DND-41 (cell line): Measurements from ENCODE around the gene LCA5L.

Source experiments
- ATAC-seq: fragments of 200-7000 bp; cut with Tn5 transposase; 3 replicates; pipeline ENCODE4 v1.9.1; 2021; ENCODE audit warnings: low read depth; ENCODE audit not compliant: insufficient read depth
- DNase-seq: peaks from one replicate; pipeline ENCODE4 v3.0.0-alpha.2; 2020
- H2AFZ ChIP-seq: 2 replicates; pipeline ENCODE4 v1.6.0; 2012; ENCODE audit warnings: low read depth, low read length
- H3K27ac ChIP-seq: 2 replicates; pipeline ENCODE4 v1.5.1; 2012; ENCODE audit warnings: low read length, inconsistent platforms
- H3K27me3 ChIP-seq: fragments of 200-600 bp; sonication (generic); 2 replicates; pipeline ENCODE4 v1.6.0; 2012; ENCODE audit warnings: low read length, mild to moderate bottlenecking, inconsistent platforms; ENCODE audit not compliant: insufficient read depth, poor library complexity
- H3K36me3 ChIP-seq: 2 replicates; pipeline ENCODE4 v1.5.1; 2012; ENCODE audit warnings: low read length, inconsistent platforms; ENCODE audit not compliant: insufficient read depth
- H3K4me1 ChIP-seq: 2 replicates; pipeline ENCODE4 v1.5.1; 2012; ENCODE audit warnings: mild to moderate bottlenecking, low read length; ENCODE audit not compliant: insufficient read depth
- H3K4me2 ChIP-seq: 2 replicates; pipeline ENCODE4 v1.6.0; 2012; ENCODE audit warnings: mild to moderate bottlenecking, moderate library complexity, low read length, inconsistent platforms; ENCODE audit not compliant: insufficient read depth
- H3K4me3 ChIP-seq, 2 experiments: fragments of 200-600 bp in 1 of 2; shearing (Covaris generic) in 1 of 2; 2 replicates each; pipeline ENCODE4 v1.5.1; 2012 to 2016; ENCODE audit warnings: inconsistent platforms in 2 of 2, low read length in 2 of 2, mild to moderate bottlenecking in 2 of 2, low read depth in 1 of 2, moderate library complexity in 1 of 2
- H3K79me2 ChIP-seq: 2 replicates; pipeline ENCODE4 v1.6.0; 2012; ENCODE audit warnings: low read length, inconsistent platforms; ENCODE audit not compliant: insufficient read depth
- H3K9ac ChIP-seq: 2 replicates; pipeline ENCODE4 v1.6.0; 2012; ENCODE audit warnings: low read depth, mild to moderate bottlenecking, inconsistent platforms, low read length, moderate library complexity
- H3K9me3 ChIP-seq: 2 replicates; pipeline ENCODE4 v1.5.1; 2012; ENCODE audit warnings: low read length, moderate library complexity, mild to moderate bottlenecking, inconsistent platforms; ENCODE audit not compliant: insufficient read depth, severe bottlenecking
- H4K20me1 ChIP-seq: 2 replicates; pipeline ENCODE4 v1.6.0; 2012; ENCODE audit warnings: low read length; ENCODE audit not compliant: insufficient read depth
- EZH2 ChIP-seq: IDR thresholded peaks from 3 replicates; pipeline ENCODE4 v1.6.1; 2012; ENCODE audit warnings: borderline replicate concordance, low read depth, mild to moderate bottlenecking, moderate library complexity, low read length, inconsistent platforms; ENCODE audit not compliant: severe bottlenecking
- TF ChIP-seq, protein P1 (sequence below): IDR thresholded peaks from 2 replicates; pipeline ENCODE4 v1.5.1; 2012; ENCODE audit warnings: borderline replicate concordance, low read length, moderate library complexity, mild to moderate bottlenecking; ENCODE audit not compliant: poor library complexity, severe bottlenecking; ENCODE audit errors: extremely low read depth

The LCA5L gene

DNA sequence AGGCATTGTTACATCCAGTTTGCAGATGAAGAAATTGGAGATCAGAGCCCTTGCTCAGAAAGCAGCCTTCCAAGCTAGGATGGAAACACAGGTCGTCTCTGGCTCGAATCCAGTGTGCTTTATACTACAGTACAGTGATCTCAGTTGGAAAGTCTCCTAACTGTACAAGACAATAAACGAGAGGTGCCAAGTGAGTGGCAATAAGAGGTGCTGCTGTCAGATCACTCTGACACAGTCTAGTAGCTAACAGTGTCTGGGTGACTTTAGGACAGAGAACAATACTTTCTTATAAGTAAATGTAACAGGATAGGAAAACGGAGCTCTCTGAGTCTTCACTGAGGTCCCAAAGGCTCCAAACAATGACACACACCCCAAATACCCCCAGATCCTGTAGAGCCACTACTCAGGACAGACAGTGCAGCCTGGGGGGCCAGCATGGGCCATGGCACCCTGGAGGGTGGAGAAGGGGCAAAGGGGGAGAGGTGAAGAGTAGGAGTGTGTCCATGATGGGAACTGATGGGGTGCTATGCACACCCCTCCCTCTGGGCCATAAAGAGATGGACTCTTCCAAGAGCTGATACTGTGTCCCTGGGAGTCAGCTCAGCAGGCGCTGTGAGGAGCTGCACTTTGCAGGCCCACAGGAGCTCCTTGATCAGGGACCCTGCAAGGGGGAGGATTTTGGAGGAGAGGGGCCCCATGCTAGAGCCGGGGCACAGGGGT lies 9.5 kb upstream of the LCA5L start:
- H3K4me2 ChIP-seq: no peak overlapping the region
- H3K4me3 ChIP-seq: no peak overlapping the region
- no peaks in the 10 kb centered on the region for H3K36me3 ChIP-seq
- H3K4me1 ChIP-seq: no peaks in the 10 kb centered on the region
- H3K79me2 ChIP-seq: no peaks in the 10 kb centered on the region
- H4K20me1 ChIP-seq: no peaks in the 10 kb centered on the region
- H3K27ac ChIP-seq: no peak overlapping the region
- H3K9me3 ChIP-seq: no peaks in the 10 kb centered on the region
- ATAC-seq (no peak), DNase-seq (no peak)
- no peaks in the 10 kb centered on the region for H3K27me3 ChIP-seq
- H3K9ac ChIP-seq: no peak overlapping the region
- no peak overlapping the region for H2AFZ ChIP-seq
- TF ChIP-seq, protein P1, sequence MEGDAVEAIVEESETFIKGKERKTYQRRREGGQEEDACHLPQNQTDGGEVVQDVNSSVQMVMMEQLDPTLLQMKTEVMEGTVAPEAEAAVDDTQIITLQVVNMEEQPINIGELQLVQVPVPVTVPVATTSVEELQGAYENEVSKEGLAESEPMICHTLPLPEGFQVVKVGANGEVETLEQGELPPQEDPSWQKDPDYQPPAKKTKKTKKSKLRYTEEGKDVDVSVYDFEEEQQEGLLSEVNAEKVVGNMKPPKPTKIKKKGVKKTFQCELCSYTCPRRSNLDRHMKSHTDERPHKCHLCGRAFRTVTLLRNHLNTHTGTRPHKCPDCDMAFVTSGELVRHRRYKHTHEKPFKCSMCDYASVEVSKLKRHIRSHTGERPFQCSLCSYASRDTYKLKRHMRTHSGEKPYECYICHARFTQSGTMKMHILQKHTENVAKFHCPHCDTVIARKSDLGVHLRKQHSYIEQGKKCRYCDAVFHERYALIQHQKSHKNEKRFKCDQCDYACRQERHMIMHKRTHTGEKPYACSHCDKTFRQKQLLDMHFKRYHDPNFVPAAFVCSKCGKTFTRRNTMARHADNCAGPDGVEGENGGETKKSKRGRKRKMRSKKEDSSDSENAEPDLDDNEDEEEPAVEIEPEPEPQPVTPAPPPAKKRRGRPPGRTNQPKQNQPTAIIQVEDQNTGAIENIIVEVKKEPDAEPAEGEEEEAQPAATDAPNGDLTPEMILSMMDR: no peak
- TF ChIP-seq EZH2: no peak

DNA sequence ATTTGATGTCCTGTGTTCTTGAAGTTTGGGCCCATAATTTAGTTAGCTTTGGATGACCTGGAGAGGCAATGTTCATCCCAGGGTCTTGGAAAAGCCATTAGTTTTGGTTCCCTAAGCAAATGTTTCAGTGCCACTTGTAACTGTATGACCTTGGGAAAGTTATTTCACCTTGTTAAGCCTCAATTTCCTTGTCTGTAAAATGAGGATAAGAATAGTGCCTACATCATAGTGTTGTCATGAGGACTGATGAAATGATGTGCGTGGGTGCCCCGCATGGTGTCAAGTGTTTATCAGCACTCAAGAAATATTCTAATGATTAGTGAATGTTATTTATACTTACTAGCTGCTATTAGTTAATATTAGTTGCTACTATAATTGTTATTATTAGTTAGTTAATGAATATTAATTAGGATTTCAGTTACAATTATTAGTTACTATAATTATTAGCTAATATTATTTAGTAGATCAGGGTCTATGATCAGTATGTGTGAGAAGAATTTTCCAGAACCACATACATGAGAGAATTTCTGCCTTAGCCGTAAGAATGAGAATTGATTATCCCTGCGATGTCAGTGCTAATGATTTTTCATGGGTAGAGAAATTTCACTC lies 8.1 kb upstream of the LCA5L start:
- ATAC-seq (no peak), DNase-seq (no peak)
- H3K27ac ChIP-seq: no peak overlapping the region
- no peak overlapping the region for H3K4me2 ChIP-seq
- no peak overlapping the region for H3K4me3 ChIP-seq
- H4K20me1 ChIP-seq: no peaks in the 10 kb centered on the region
- H2AFZ ChIP-seq: no peak overlapping the region
- H3K36me3 ChIP-seq: no peaks in the 10 kb centered on the region
- H3K27me3 ChIP-seq: no peaks in the 10 kb centered on the region
- no peaks in the 10 kb centered on the region for H3K79me2 ChIP-seq
- H3K4me1 ChIP-seq: no peaks in the 10 kb centered on the region
- no peaks in the 10 kb centered on the region for H3K9me3 ChIP-seq
- H3K9ac ChIP-seq: no peak overlapping the region
- no peak for TF ChIP-seq EZH2
- TF ChIP-seq, protein P1: no peak

DNA sequence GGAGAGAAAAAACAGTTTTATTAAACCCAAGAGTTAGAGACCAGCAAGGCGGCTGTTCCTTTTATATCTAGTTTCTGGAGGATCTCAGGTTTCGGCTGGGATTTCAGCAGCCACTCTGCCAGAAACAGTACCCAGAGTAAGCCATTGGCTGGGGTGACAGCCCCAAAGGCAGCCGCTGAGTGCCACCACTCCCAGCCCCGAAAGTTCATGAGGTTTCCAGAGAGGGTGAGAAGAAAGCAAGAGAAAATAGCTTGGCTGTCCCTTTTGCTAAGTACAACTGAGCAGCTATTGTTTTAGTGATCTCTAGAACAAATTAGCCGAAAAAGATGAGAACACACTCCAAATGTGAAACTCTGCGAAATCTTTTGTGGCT lies 7.4 kb upstream of the LCA5L start:
- Histone ChIP-seq H3K36me3 (no peaks in the 10 kb centered on the region), H3K79me2 (no peaks in the 10 kb centered on the region), H4K20me1 (no peaks in the 10 kb centered on the region), H3K4me1 (no peaks in the 10 kb centered on the region), H3K9me3 (no peaks in the 10 kb centered on the region), H3K9ac (no peak overlapping the region), H3K27me3 (no peaks in the 10 kb centered on the region), H3K27ac (no peak overlapping the region), H3K4me3 (no peak overlapping the region), H2AFZ (no peak overlapping the region), H3K4me2 (no peak overlapping the region)
- ATAC-seq (no peak), DNase-seq (no peak)
- TF ChIP-seq, protein P1: no peak
- no peak for TF ChIP-seq EZH2
